SIG-M5 (cell line): ENCODE data around the gene FAM181B.

ENCODE experiments used
- DNase-seq: peaks from one replicate; lab custom pipeline; 2025; lab: John Stamatoyannopoulos, UW

Gene FAM181B

GRCh38 chr11:82733444-82734119 lies at the start of gene FAM181B:
Gene FAM181B, minus strand, starts transcription at chr11:82733864. Its CDS starts 135 bp downstream, at chr11:82733729.
- no peak for DNase-seq

GRCh38 chr11:82782825-82783374 lies 49.2 kb upstream of the FAM181B start:
- no peak for DNase-seq

- no peak for DNase-seq
Measured at GRCh38 chr11:82778776-82779175, 45.1 kb upstream of the FAM181B start.

- no peak for DNase-seq
Measured at GRCh38 chr11:82776377-82776776, 42.7 kb upstream of the FAM181B start.

- no peak for DNase-seq
Measured at GRCh38 chr11:82775736-82776346, 42.2 kb upstream of the FAM181B start.

- DNase-seq, result no peak
Measured at GRCh38 chr11:82775218-82775617, 41.6 kb upstream of the FAM181B start.

GRCh38 chr11:82771781-82772180 lies 38.1 kb upstream of the FAM181B start:
- DNase-seq, result no peak

- no peak for DNase-seq
Measured at GRCh38 chr11:82767123-82767522, 33.5 kb upstream of the FAM181B start.

- no peak for DNase-seq
Measured at GRCh38 chr11:82765466-82766034, 31.9 kb upstream of the FAM181B start.

- DNase-seq, result no peak
Measured at GRCh38 chr11:82763167-82763566, 29.5 kb upstream of the FAM181B start.

GRCh38 chr11:82759649-82760048 lies 26.0 kb upstream of the FAM181B start:
- DNase-seq, result no peak

GRCh38 chr11:82757660-82758357 lies 24.1 kb upstream of the FAM181B start:
- DNase-seq, result no peak

GRCh38 chr11:82756765-82757639 lies 23.3 kb upstream of the FAM181B start:
- no peak for DNase-seq

- DNase-seq, result no peak
Measured at GRCh38 chr11:82754410-82754809, 20.7 kb upstream of the FAM181B start.

GRCh38 chr11:82753921-82754320 lies 20.3 kb upstream of the FAM181B start:
- no peak for DNase-seq

- no peak for DNase-seq
Measured at GRCh38 chr11:82752801-82753200, 19.1 kb upstream of the FAM181B start.

- DNase-seq, result no peak
Measured at GRCh38 chr11:82750643-82751139, 17.0 kb upstream of the FAM181B start.

- no peak for DNase-seq
Measured at GRCh38 chr11:82747471-82747870, 13.8 kb upstream of the FAM181B start.

GRCh38 chr11:82738091-82738490 lies 4.4 kb upstream of the FAM181B start:
- no peak for DNase-seq

GRCh38 chr11:82734120-82734479 lies 436 bp upstream of the FAM181B start:
- no peak for DNase-seq

GRCh38 chr11:82732734-82733443 lies 775 bp downstream of the FAM181B start:
- no peak for DNase-seq
